ENCODE results near the gene EPC2.

GRCh38 chr2:148794558-148794957 lies 150.0 kb downstream of the EPC2 start:
- TF ChIP-seq CTCF (IDR thresholded peaks at IDR 0.05 in 4 of 5, conservative IDR thresholded peaks at IDR 0.05 in 1 of 5), result no peak
- TF ChIP-seq POLR2A (IDR thresholded peaks at IDR 0.05), result no peak
